HEK293T (cell line): ENCODE data around the gene N4BP2L2.

ENCODE experiments used
- CTCF ChIA-PET: fragments of 350-600 bp; formaldehyde crosslinking; extraction: SDS; loops from one replicate; lab custom pipeline; 2021; ENCODE audit warnings: antibody characterized with exemption, inconsistent platforms; lab: Yijun Ruan, JAX
- POLR2A ChIA-PET: fragments of 350-600 bp; formaldehyde crosslinking; extraction: SDS; loops from one replicate; lab custom pipeline; 2020; ENCODE audit warnings: antibody characterized with exemption, inconsistent platforms; lab: Yijun Ruan, JAX
- DNase-seq: peaks from one replicate; pipeline ENCODE4 v3.0.0; 2012; ENCODE audit warnings: mixed read lengths; ENCODE audit errors: extremely low spot score
- ARNT ChIP-seq: fragments of 450-650 bp; IDR thresholded peaks from 2 replicates; pipeline ENCODE4 v1.6.1; 2017; ENCODE audit warnings: mild to moderate bottlenecking
- BHLHE40 ChIP-seq: fragments of 450-650 bp; IDR thresholded peaks from 2 replicates; pipeline ENCODE4 v1.6.1; 2016; ENCODE audit warnings: mild to moderate bottlenecking, moderate library complexity, borderline replicate concordance
- CTBP1 ChIP-seq: fragments of 450-650 bp; IDR thresholded peaks from 2 replicates; pipeline ENCODE4 v1.6.1; 2016; ENCODE audit warnings: borderline replicate concordance
- ELF4 ChIP-seq: fragments of 450-650 bp; IDR thresholded peaks from 2 replicates; pipeline ENCODE4 v1.6.1; 2017; ENCODE audit warnings: antibody characterized with exemption
- FOXA1 ChIP-seq: fragments of 450-650 bp; IDR thresholded peaks from 2 replicates; pipeline ENCODE4 v1.6.1; 2016; ENCODE audit warnings: mild to moderate bottlenecking
- FOXK2 ChIP-seq: fragments of 450-650 bp; IDR thresholded peaks from 2 replicates; pipeline ENCODE4 v1.6.1; 2016; ENCODE audit warnings: mild to moderate bottlenecking
- FOXM1 ChIP-seq: fragments of 450-650 bp; IDR thresholded peaks from 2 replicates; pipeline ENCODE4 v1.6.1; 2017; ENCODE audit warnings: mild to moderate bottlenecking, borderline replicate concordance
- HDGF ChIP-seq: fragments of 450-650 bp; IDR thresholded peaks from 2 replicates; pipeline ENCODE4 v1.6.1; 2017; ENCODE audit warnings: antibody characterized with exemption, borderline replicate concordance
- L3MBTL2 ChIP-seq: fragments of 450-650 bp; conservative IDR thresholded peaks from 2 replicates; pipeline ENCODE4 v1.6.1; 2016; ENCODE audit warnings: mild to moderate bottlenecking
- LEF1 ChIP-seq: fragments of 450-650 bp; IDR thresholded peaks from 2 replicates; pipeline ENCODE4 v1.6.1; 2017; ENCODE audit warnings: mild to moderate bottlenecking, borderline replicate concordance
- NFRKB ChIP-seq: fragments of 450-650 bp; IDR thresholded peaks from 2 replicates; pipeline ENCODE4 v1.6.1; 2016; ENCODE audit warnings: mild to moderate bottlenecking, moderate library complexity
- PKNOX1 ChIP-seq: fragments of 450-650 bp; IDR thresholded peaks from 2 replicates; pipeline ENCODE4 v1.6.1; 2016
- SP1 ChIP-seq: fragments of 450-650 bp; IDR thresholded peaks from 2 replicates; pipeline ENCODE4 v1.6.1; 2017
- SUZ12 ChIP-seq: fragments of 450-650 bp; IDR thresholded peaks from 2 replicates; pipeline ENCODE4 v1.6.1; 2016; ENCODE audit warnings: mild to moderate bottlenecking
- TARDBP ChIP-seq: fragments of 450-650 bp; IDR thresholded peaks from 2 replicates; pipeline ENCODE4 v1.6.1; 2016
- ZNF384 ChIP-seq: fragments of 450-650 bp; IDR thresholded peaks from 2 replicates; pipeline ENCODE4 v1.6.1; 2016

The N4BP2L2 gene

GRCh38 chr13:32468502-32469142 is 70.0 kb downstream of the N4BP2L2 start:
- no peak for DNase-seq
- CTCF ChIA-PET, result no interaction called here
- POLR2A ChIA-PET, result no interaction called here
- TF ChIP-seq SUZ12 (no peak), FOXM1 (no peak), FOXK2 (no peak), ZNF384 (no peak), ARNT (no peak), HDGF (no peak)

GRCh38 chr13:32456591-32456990 is 82.0 kb downstream of the N4BP2L2 start:
- DNase-seq, result no peak
- ChIA-PET POLR2A (no interaction called here), CTCF (no interaction called here)
- TF ChIP-seq BHLHE40, result no peak
- no peak for TF ChIP-seq SUZ12
- no peak for TF ChIP-seq ARNT
- no peak for TF ChIP-seq NFRKB
- TF ChIP-seq FOXM1, result no peak
- no peak for TF ChIP-seq ELF4
- TF ChIP-seq HDGF, result no peak
- no peak for TF ChIP-seq FOXA1
- no peak for TF ChIP-seq TARDBP
- no peak for TF ChIP-seq SP1
- no peak for TF ChIP-seq ZNF384
- TF ChIP-seq PKNOX1, result no peak
- TF ChIP-seq FOXK2, result no peak
- TF ChIP-seq LEF1, result no peak

GRCh38 chr13:32455594-32455903 is 83.0 kb downstream of the N4BP2L2 start:
- TF ChIP-seq ARNT (no peak), PKNOX1 (no peak), FOXK2 (no peak), HDGF (no peak), FOXM1 (no peak), TARDBP (no peak), ZNF384 (no peak), NFRKB (no peak), SP1 (no peak), BHLHE40 (no peak), CTBP1 (no peak), FOXA1 (no peak), ELF4 (no peak), SUZ12 (no peak), LEF1 (no peak), L3MBTL2 (no peak)
- no peak for DNase-seq
- ChIA-PET CTCF (no interaction called here), POLR2A (no interaction called here)

GRCh38 chr13:32454886-32455593 is 83.6 kb downstream of the N4BP2L2 start:
- TF ChIP-seq TARDBP (no peak), BHLHE40 (no peak), ARNT (no peak), SUZ12 (no peak), HDGF (no peak), NFRKB (no peak), L3MBTL2 (no peak), FOXA1 (no peak), CTBP1 (no peak), ELF4 (no peak), LEF1 (no peak), PKNOX1 (no peak), ZNF384 (no peak), SP1 (no peak), FOXK2 (no peak), FOXM1 (no peak)
- DNase-seq, result no peak
- CTCF ChIA-PET, result no interaction called here
- POLR2A ChIA-PET, result no interaction called here

GRCh38 chr13:32453981-32454380 is 84.6 kb downstream of the N4BP2L2 start:
- ChIA-PET CTCF (no interaction called here), POLR2A (no interaction called here)
- DNase-seq, result no peak
- TF ChIP-seq LEF1 (no peak), SUZ12 (no peak), L3MBTL2 (no peak), CTBP1 (no peak), HDGF (no peak), SP1 (no peak), TARDBP (no peak), FOXM1 (no peak), ELF4 (no peak), NFRKB (no peak), FOXK2 (no peak), ARNT (no peak), ZNF384 (no peak), BHLHE40 (no peak)

- ChIA-PET POLR2A (no interaction called here), CTCF (interaction anchor here (1.1 kb wide), 1 partner anchor 539 kb away, joined by 3 read pairs; no protein-coding TSS in a partner anchor)
- TF ChIP-seq TARDBP (no peak), CTBP1 (no peak), SP1 (no peak), ZNF384 (no peak), PKNOX1 (no peak), FOXK2 (no peak), LEF1 (no peak), BHLHE40 (no peak), HDGF (no peak)
- DNase-seq, result no peak
These were observed 89.6 kb downstream of the N4BP2L2 start for GRCh38 chr13:32448972-32449371.
